PC-9 (cell line): ENCODE results near the gene OR6C6.

Experiments used
- CTCF ChIP-seq: fragments of 200-600 bp; sonication (generic); conservative IDR thresholded peaks from 2 replicates; pipeline ENCODE4 v1.6.1; 2017; ENCODE audit warnings: mixed run types, antibody characterized with exemption, mild to moderate bottlenecking, moderate library complexity
- EZH2 ChIP-seq: fragments of 200-600 bp; sonication (generic); IDR thresholded peaks from 2 replicates; pipeline ENCODE4 v1.8.0; 2017; ENCODE audit warnings: antibody characterized with exemption, low read depth

- TF ChIP-seq EZH2 (no peak), CTCF (no peak)
These were observed 6.4 kb downstream of the OR6C6 start for GRCh38 chr12:55289999-55290398.
